BLaER1 (cell line): ENCODE measurements around the gene AIMP2.
A peak's percentile ranks its signal among the peaks of the same experiment; 100 is the strongest.
"Not testable (repeated sequence)": the region's sequence is repeated elsewhere in the genome, so short reads cannot be mapped to it uniquely, and the experiment has no call there.

Experiments used
- H3K27ac ChIP-seq: shearing (Covaris generic); formaldehyde crosslinking; 2 replicates; pipeline ENCODE4 v1.8.1; 2022
- H3K27me3 ChIP-seq: shearing (Covaris generic); formaldehyde crosslinking; 2 replicates; pipeline ENCODE4 v1.8.1; 2022
- H3K36me3 ChIP-seq: shearing (Covaris generic); formaldehyde crosslinking; 2 replicates; pipeline ENCODE4 v1.8.1; 2022
- H3K4me1 ChIP-seq: shearing (Covaris generic); formaldehyde crosslinking; 2 replicates; pipeline ENCODE4 v1.8.1; 2022
- H3K4me2 ChIP-seq: shearing (Covaris generic); formaldehyde crosslinking; 2 replicates; pipeline ENCODE4 v1.8.1; 2022
- H3K4me3 ChIP-seq: shearing (Covaris generic); formaldehyde crosslinking; 2 replicates; pipeline ENCODE4 v1.8.1; 2022
- H3K9ac ChIP-seq: shearing (Covaris generic); formaldehyde crosslinking; 2 replicates; pipeline ENCODE4 v1.8.1; 2022
- H3K9me3 ChIP-seq: shearing (Covaris generic); formaldehyde crosslinking; 2 replicates; pipeline ENCODE4 v1.8.1; 2022
- H4K20me1 ChIP-seq: shearing (Covaris generic); formaldehyde crosslinking; 2 replicates; pipeline ENCODE4 v1.8.1; 2022
- Cebpa-rat ChIP-seq: shearing (Covaris generic); IDR thresholded peaks from 2 replicates; pipeline ENCODE4 v1.8.1; 2022

AIMP2 gene

GRCh38 chr7:6027806-6028365 lies 18.8 kb downstream of the AIMP2 start:
- Histone ChIP-seq H3K36me3 (peaks cover 98% of the 10 kb centered on the region), H3K4me2 (no peak overlapping the region; the same call in 1 of the 2 replicates)
- no peak for TF ChIP-seq Cebpa-rat

DNA sequence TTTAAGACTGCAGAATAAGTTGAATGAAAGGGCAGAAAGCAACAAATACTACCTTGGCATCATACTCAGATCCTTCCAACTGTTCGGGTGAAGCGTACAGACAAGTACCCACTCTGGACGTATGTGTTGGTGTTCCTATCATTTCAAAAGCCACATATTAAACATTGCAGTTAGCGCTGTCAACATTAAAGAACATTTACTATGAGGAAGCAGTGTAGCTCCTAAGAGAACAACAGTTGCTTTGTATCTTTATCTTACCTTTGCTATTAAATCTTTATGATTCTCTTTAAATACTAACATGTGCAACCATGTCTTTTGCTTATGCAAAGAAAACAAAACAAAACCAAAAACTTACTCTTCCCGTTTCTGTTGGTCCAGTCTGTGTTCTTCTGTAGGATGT lies 19.5 kb downstream of the AIMP2 start:
- H3K4me1 ChIP-seq, result peaks cover 24% of the 10 kb centered on the region
- H3K4me3 ChIP-seq, result no peak overlapping the region
- no peaks in the 10 kb centered on the region for H3K9me3 ChIP-seq
- H3K4me2 ChIP-seq, result no peak overlapping the region
- no peaks in the 10 kb centered on the region for H3K27me3 ChIP-seq
- no peak overlapping the region for H3K9ac ChIP-seq
- no peak for TF ChIP-seq Cebpa-rat
- H4K20me1 ChIP-seq, result peaks cover 64% of the 10 kb centered on the region
- no peak overlapping the region for H3K27ac ChIP-seq
- peaks cover 98% of the 10 kb centered on the region for H3K36me3 ChIP-seq

More at GRCh38 chr7:6027806-6028365, 18.8 kb downstream of the AIMP2 start:
- Histone ChIP-seq H3K9me3 (no peaks in the 10 kb centered on the region), H3K4me1 (peaks cover 24% of the 10 kb centered on the region), H4K20me1 (peaks cover 68% of the 10 kb centered on the region), H3K27ac (no peak overlapping the region), H3K9ac (no peak overlapping the region), H3K4me3 (no peak overlapping the region), H3K27me3 (no peaks in the 10 kb centered on the region)

- H3K4me1 ChIP-seq, result peaks cover 19% of the 10 kb centered on the region
- H3K9me3 ChIP-seq, result no peaks in the 10 kb centered on the region
- H3K27ac ChIP-seq, result no peak within 1 kb of the TSS
- no peak for TF ChIP-seq Cebpa-rat
- H4K20me1 ChIP-seq, result peaks cover 44% of the 10 kb centered on the region
- H3K4me2 ChIP-seq, result no peak within 1 kb of the TSS
- no peak within 1 kb of the TSS for H3K9ac ChIP-seq
- H3K27me3 ChIP-seq, result no peaks in the 10 kb centered on the region
- no peak within 1 kb of the TSS for H3K4me3 ChIP-seq
- H3K36me3 ChIP-seq, result peaks cover 98% of the 10 kb centered on the region
Observed at GRCh38 chr7:6030988-6031387, 21.9 kb downstream of the AIMP2 start, which contains the start of gene ANKRD61. Gene ANKRD61, plus strand, starts transcription at chr7:6031376. Its CDS starts 0 bp downstream, at chr7:6031376.

DNA sequence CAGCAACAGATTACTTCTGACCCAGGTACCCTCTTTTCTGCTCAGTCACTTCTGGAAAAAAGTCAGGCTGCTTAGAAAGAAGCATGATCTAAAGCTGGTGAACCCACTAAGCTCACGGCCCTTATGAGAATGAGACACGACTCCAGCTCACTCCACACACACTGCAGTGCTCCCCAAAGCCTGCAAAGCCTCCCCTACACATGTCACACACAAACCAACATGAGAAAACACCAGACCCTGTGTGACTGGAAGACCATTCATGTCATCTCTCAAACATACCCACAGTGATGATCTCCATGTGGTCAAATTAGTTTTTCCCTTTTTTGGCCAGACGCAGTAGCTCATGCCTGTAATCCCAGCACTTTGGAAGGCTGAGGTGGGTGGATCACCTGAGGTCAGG lies 22.5 kb downstream of the AIMP2 start:
- Histone ChIP-seq H3K36me3 (peaks cover 98% of the 10 kb centered on the region), H3K4me3 (no peak overlapping the region), H4K20me1 (peaks cover 38% of the 10 kb centered on the region), H3K9ac (no peak overlapping the region), H3K4me2 (no peak overlapping the region), H3K27ac (no peak overlapping the region), H3K4me1 (peaks cover 13% of the 10 kb centered on the region), H3K27me3 (no peaks in the 10 kb centered on the region), H3K9me3 (no peaks in the 10 kb centered on the region)
- no peak for TF ChIP-seq Cebpa-rat

DNA sequence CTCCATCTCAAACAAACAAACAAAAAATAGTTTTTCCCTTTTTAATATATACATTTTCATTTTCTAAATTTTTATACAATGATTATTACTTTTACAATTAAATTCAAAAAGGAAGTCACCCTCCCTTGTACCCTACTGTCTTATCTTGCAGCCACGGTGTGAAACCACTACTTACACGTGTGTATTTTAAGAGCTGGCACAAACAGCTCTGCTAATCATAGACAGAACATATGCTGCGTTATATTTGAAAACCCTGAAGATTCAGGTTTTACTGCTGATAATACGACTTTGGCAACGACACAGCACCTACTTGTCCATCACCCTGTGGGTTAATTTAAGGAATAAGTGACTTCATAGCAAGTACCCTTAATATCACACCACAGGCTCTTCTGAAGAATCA lies 23.1 kb downstream of the AIMP2 start:
- Histone ChIP-seq H3K9me3 (no peaks in the 10 kb centered on the region), H3K27ac (no peak overlapping the region), H3K9ac (no peak overlapping the region; the same call in 1 of the 2 replicates), H3K4me2 (no peak overlapping the region), H3K4me3 (no peak overlapping the region), H3K4me1 (peaks cover 7% of the 10 kb centered on the region), H3K36me3 (peaks cover 98% of the 10 kb centered on the region), H3K27me3 (no peaks in the 10 kb centered on the region), H4K20me1 (peaks cover 32% of the 10 kb centered on the region)
- no peak for TF ChIP-seq Cebpa-rat

DNA sequence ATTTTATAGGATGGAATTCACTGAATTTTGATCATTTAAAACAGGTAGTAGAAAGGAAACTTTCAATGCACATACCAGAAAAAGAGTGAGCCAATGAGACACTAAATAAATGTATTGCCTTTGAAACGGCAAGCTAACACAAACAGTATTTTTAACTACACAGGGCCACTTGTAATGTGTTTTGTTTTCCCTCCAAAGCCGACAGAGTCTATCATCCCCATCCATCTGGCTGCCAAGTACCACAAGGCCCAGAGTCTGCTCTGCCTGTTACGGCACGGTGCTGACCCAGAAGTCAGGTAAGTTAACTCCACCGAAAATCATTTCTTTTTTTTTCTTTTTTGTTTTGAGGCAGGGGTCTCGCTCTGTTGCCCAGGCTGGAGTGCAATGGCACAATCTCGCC lies 23.6 kb downstream of the AIMP2 start:
- Histone ChIP-seq H3K9me3 (no peaks in the 10 kb centered on the region), H4K20me1 (peaks cover 27% of the 10 kb centered on the region), H3K27ac (no peak overlapping the region), H3K4me2 (no peak overlapping the region), H3K9ac (no peak overlapping the region; the same call in 1 of the 2 replicates), H3K4me1 (peaks cover 2% of the 10 kb centered on the region), H3K27me3 (no peaks in the 10 kb centered on the region), H3K36me3 (peaks cover 98% of the 10 kb centered on the region), H3K4me3 (no peak overlapping the region)
- no peak for TF ChIP-seq Cebpa-rat

DNA sequence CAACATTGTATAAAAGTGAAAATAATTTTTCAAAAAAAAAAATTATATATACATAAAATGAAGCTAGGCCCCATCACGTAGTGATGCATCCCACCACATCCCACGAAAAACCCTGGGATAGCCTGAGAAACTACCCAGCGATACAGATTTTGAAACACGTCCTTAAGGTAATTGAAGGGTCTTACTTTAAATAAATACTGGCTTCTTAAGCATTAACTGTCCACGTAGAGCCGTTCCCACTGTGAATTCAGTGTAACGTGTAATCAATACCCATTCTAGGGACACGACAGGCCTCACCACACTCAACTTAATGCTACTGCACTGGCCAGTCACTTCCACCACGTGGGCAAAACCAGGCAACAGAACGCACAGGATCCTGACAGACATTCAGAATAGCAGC lies 26.1 kb downstream of the AIMP2 start:
- Histone ChIP-seq H3K4me1 (no peaks in the 10 kb centered on the region), H3K9ac (no peak overlapping the region), H3K4me3 (no peak overlapping the region), H3K4me2 (no peak overlapping the region), H3K9me3 (no peaks in the 10 kb centered on the region), H4K20me1 (peaks cover 27% of the 10 kb centered on the region), H3K36me3 (peaks cover 98% of the 10 kb centered on the region), H3K27ac (no peak overlapping the region), H3K27me3 (no peaks in the 10 kb centered on the region)
- TF ChIP-seq Cebpa-rat, result no peak

DNA sequence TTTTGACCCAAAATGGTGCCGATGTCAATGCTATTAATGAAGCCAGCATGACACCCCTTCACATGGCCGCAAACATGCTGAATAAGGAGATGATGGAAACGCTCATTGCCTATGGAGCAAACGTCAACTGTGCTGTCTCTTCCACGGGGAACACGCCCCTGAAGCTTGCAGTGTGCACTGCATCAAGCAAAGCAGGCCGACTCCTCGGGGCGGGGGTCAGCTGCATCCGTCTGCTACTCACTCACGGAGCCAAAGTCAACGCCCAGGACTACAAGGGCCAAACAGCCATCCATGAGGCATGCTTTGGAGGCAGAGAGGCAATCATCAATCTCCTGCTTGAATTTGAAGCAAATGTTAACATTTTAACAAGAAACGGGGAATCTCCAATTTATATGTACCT lies 26.6 kb downstream of the AIMP2 start:
- no peak overlapping the region for H3K27ac ChIP-seq
- no peak for TF ChIP-seq Cebpa-rat
- no peaks in the 10 kb centered on the region for H3K9me3 ChIP-seq
- peaks cover 98% of the 10 kb centered on the region for H3K36me3 ChIP-seq
- no peak overlapping the region for H3K4me3 ChIP-seq
- H4K20me1 ChIP-seq, result peaks cover 25% of the 10 kb centered on the region
- H3K4me2 ChIP-seq, result no peak overlapping the region
- no peaks in the 10 kb centered on the region for H3K27me3 ChIP-seq
- no peak overlapping the region for H3K9ac ChIP-seq
- H3K4me1 ChIP-seq, result no peaks in the 10 kb centered on the region

- H3K36me3 ChIP-seq, result peaks cover 100% of the 10 kb centered on the region
Observed at GRCh38 chr7:6049780-6050179, 40.7 kb downstream of the AIMP2 start.

GRCh38 chr7:6051185-6051584 lies 42.1 kb downstream of the AIMP2 start:
- not testable (repeated sequence) for H3K27ac ChIP-seq, H3K4me3 ChIP-seq, H3K9ac ChIP-seq, H3K4me2 ChIP-seq, H3K27me3 ChIP-seq, H3K9me3 ChIP-seq, H3K4me1 ChIP-seq
- peaks cover 97% of the 10 kb centered on the region for H3K36me3 ChIP-seq
- peaks cover 41% of the 10 kb centered on the region for H4K20me1 ChIP-seq

More at GRCh38 chr7:6049780-6050179, 40.7 kb downstream of the AIMP2 start:
- H3K4me1 ChIP-seq, result no peaks in the 10 kb centered on the region
- no peaks in the 10 kb centered on the region for H3K9me3 ChIP-seq
- no peak for TF ChIP-seq Cebpa-rat
- no peak overlapping the region for H3K27ac ChIP-seq
- H3K4me2 ChIP-seq, result no peak overlapping the region
- no peak overlapping the region for H3K9ac ChIP-seq
- H3K27me3 ChIP-seq, result no peaks in the 10 kb centered on the region
- peaks cover 26% of the 10 kb centered on the region for H4K20me1 ChIP-seq
- no peak overlapping the region for H3K4me3 ChIP-seq

DNA sequence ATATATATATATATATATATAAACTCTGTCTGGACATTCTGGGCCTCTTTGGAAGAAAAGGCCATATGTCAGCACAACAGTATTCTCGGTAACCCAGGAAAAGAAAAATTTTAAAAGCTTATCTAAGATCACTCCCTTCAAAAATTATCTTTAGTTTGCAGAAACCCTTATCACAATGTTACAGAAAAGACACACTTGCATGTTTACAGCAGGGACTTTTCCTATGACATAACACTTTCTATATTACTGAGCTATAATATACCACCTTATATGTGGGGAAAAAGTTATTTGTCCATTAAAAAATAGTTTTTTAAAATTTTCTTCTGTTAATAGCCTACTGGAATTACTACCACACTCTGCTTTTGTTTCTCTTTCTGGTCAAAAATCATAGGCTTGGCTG lies 47.5 kb downstream of the AIMP2 start:
- peak overlapping the region; percentile 82 for H3K4me2 ChIP-seq
- H4K20me1 ChIP-seq, result peaks cover 54% of the 10 kb centered on the region
- no peak for TF ChIP-seq Cebpa-rat
- H3K4me1 ChIP-seq, result peaks cover 21% of the 10 kb centered on the region
- H3K36me3 ChIP-seq, result peaks cover 43% of the 10 kb centered on the region
- H3K9ac ChIP-seq, result no peak overlapping the region
- no peak overlapping the region for H3K4me3 ChIP-seq
- H3K27ac ChIP-seq, result no peak overlapping the region
- H3K27me3 ChIP-seq, result no peaks in the 10 kb centered on the region
- H3K9me3 ChIP-seq, result no peaks in the 10 kb centered on the region
